HL-60/S4 treated with retinoic acid at 250 ng/mL for 4 days and 3 days (cell line): ENCODE measurements around the gene LOX.

Source experiments
- in situ Hi-C: fragments of 300-500 bp; cut with MboI; formaldehyde crosslinking; loops from 2 replicates; pipeline ENCODE4 v1.7.0; 2022; ENCODE audit warnings: low sequenced_read_pairs

The LOX gene

DNA sequence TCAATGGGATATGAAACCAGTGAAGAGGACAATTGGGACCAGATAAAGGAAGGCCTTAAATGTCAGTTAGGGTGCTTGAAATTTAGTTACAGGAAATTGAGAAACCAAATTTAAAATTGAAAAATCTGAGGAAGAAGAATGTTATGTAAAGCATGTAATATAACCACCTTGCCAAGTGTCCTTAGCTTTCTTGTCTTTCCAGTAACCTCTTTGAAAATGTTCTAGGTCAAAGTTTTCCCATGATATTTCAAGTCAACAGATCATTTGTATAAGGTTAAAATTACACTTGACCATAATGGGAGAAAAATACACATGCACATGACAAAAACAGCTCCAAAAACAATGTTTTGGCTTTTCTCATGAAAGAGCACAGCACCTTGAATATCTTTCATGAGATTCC lies 21.1 kb downstream of the LOX start:
- in situ Hi-C loops = no loop called here

DNA sequence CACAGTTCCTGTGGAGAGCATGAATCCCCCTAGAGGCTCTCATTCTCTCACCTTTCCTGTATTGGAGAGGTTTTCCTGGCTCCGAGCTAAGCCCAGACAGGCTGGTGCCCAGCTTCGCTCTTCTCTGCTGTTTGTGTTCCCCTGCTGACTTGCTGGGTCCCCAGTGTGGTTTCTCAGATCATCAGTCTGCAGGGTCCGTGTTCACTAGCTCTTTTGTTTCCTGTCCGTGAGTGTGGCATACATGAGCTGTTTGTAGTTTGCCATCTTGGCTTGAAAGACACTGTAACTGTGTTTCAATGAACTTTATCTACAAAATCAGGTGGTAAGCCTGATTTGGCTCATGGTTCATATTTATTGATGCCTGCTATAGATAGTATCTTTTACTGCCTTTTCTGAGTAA lies 23.8 kb downstream of the LOX start:
- in situ Hi-C loops = no loop called here

DNA sequence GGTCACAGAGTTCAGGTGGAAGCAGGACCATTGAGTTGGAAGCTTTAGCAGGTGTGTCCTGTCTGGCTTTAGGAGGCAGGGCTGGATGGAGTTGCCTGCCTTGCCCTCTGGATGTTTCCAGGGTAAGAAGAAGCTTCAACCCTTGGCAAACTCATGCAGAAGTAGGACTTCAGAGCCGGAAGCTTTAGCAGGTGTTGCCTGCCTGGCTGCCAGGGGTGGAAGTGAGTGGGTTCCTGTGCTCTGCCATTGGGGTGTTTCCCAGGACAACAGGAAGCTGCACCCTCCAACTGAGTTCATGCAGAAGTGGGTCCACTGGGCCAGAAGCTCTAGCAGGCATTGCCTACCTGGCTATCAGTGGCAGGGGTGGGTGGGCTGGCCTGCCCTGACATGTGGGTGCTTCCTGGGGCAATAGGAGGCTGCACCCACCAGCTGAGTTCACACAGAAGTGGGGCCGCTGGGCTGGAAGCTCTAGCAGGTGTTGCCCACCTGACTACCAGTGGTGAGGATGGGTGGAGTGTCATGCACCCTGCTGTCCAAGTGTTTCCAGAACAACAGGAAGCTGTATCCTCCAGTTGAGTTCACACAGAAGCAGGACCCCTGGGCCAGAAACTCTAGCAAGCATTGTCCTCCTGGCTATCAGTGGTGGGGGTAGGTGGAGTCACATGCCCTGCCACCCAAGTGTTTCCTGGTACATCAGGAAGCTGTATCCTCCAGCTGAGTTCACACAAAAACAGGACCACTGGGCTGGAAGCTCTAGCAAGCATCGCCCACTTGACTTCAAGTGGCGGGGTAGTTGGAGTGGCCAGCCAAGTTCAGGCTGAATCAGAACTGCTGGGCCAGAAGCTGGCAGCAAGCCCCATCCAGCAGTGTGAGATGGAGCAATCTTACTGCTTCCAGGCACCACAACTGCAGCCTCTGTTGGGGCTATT lies 24.6 kb downstream of the LOX start:
- in situ Hi-C loops = no loop called here

DNA sequence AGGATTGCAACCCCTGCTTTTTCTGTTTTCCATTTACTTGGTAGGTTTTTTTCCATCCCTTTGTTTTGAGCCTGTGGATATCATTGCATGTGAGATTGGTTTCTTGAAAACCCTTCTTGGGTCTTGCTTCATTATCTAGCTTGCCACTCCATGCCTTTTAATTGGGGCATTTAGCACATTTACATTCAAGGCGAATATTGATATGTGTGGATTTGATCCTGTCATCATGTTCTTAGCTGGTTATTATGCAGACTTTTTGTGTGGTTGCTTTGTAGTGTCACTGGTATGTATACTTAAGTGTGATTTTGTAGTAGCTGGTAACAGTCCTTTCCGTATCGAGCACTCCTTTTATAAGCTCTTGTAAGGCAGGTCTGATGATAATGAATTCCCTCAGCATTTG lies 26.5 kb downstream of the LOX start:
- in situ Hi-C loops = no loop called here

DNA sequence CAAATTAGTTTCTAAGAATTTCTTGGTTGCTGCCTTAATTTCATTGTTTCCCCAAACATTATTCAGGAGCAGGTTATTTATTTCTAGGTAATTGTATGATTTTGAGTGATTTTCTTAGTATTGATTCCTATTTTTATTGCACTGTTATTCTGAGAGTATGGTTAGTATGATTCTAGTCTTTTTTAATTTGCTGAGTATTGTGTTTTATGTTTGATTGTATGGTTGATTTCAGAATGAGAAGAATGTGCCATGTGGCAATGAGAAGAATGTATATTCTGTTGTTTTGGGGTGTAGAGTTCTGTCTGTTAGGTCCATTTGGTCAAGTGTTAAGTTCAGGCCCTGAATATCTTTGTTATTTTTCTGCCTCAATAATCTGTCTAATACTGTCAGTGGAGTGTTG lies 27.1 kb downstream of the LOX start:
- in situ Hi-C loops = no loop called here

DNA sequence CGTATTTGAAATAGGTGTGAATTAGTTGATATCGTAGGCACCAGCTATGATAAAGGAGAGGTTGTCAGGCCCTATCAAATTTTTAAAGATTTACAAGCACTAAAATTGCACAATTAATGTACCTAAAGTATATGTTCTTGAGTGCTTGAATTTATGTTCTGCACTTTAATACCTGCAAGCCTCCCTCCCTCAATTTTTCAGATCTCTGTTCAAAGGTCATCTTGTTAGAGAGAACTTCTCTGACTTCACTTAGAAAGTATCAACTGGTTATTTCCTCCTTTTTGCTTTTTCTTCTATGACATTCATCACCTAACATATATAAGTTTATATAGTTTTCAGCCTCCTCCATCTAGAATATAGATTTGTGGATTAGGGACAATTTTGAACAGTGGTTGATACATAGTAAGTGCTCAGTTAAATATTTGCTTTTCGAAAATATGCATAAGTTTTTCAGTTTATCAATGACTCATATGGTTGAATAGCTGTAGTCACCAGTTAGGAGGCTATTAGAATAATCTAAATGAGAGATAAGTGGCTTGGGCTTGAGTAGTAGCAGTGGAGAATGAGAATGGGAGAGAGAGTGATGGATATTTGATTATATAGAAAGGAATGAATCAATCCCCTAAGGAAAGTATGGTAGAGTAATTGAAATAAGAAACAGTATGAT lies 37.3 kb downstream of the LOX start:
- in situ Hi-C loops = no loop called here

DNA sequence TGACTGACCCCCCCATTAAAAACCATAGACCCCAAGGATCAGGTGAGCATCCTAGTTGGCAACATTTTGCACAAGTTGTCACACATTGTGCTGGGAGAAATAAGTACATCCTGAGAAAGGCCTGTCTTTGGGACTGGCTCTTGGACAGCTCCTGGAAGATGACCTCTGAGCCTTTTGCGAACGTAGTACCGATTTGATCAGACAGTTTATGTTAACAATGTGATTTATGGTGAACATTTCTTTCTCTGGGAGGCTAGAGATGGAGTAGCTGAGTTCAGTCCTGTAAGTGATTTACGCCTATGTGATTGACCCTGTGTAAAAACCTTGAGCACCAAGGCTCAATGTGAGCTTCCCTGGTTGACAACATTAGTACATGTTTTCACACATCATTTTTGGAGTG lies 41.7 kb downstream of the LOX start:
- in situ Hi-C loops = no loop called here

DNA sequence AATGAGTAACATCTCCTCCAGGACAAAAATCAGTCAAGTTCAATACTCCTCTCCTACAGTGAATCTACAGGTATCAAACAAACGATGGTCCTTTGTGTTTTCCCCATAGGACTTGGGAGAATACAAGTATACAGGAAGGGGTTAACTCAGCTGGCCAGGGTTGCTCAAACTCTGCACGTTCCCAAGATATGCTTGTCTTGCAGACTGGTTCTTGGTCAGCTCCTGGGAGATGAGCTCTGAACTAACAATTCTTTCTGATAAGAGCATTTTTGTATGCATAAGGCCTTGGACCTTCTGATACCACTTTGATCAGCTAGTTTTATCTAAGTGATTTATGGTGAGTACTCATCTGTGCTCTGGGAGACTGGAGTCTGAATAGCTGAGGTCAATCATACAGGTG lies 42.1 kb downstream of the LOX start:
- in situ Hi-C loops = no loop called here

DNA sequence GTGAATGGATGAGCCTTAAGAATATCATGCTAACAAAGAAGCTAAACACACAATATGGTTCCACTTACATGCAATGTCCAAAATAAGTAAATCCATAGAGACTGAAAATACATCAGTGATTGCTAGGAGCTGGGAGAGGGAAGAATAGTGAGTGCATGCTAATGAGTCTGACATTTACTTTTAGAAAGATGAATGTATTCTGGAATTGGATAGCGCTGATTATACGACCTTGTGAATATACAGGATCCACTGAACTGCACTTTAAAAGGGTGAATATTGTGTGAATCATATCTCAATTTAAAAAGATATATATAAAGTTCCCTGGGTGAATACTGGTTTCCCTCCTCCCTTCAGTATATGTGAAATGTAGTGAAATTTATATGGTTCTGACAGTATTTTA lies 46.2 kb downstream of the LOX start:
- in situ Hi-C loops = no loop called here

DNA sequence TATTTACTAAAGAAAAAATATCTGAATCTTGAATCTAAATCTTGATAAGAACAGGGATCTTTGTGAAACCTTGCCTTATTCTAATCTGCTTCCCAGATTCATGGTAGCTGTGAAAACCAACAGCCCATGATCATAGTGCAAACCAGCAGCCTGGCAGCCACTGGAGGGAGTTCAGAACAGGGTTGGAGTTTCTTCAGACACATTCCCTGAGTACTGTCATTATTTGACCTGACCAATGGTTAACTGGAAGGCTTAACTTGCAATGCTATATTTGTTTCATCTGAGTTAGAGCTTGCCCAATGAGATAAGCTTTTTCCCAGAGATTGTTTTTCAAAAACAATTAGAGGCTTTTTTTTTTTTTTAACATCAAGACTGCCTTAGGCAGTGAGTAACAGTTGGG lies 47.8 kb downstream of the LOX start:
- in situ Hi-C loops = no loop called here

DNA sequence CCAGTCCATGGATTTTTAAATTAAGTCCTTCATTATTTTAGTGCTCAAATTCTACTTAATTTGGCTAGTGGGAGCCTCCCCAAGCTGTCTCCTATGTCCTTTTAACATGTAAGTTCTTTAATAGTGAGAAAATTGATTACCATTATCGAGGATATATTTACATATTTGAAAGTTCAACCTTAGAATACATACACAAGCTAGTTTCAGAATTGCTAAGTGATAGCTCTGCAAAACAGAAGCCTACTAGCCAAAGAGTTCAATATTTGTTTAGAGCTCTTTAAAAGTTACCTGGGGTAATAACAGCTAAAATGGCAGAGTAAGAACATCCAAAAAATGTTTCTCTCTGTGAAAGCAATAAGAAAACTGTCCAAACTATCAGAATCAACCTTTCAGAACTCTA lies 48.2 kb downstream of the LOX start:
- in situ Hi-C loops = no loop called here

DNA sequence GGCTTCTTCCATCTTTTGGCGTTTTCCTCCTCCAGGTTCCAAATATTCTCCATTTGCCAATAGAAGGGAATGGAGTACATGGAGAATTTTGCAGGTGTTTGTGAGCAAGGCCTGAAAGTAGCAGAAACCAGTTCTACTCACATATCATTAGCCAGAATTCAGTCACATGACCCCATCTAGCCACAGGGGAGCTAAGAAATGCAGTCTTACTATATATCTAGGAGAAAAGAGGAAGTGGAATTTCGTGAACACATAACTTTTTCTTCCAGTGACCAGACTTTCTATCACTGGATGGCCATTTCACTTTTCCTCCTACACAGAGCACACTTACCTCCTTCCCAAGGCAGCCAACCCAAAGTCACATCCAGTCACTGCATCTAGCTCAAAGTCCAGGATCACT lies 55.1 kb downstream of the LOX start:
- in situ Hi-C loops = no loop called here

DNA sequence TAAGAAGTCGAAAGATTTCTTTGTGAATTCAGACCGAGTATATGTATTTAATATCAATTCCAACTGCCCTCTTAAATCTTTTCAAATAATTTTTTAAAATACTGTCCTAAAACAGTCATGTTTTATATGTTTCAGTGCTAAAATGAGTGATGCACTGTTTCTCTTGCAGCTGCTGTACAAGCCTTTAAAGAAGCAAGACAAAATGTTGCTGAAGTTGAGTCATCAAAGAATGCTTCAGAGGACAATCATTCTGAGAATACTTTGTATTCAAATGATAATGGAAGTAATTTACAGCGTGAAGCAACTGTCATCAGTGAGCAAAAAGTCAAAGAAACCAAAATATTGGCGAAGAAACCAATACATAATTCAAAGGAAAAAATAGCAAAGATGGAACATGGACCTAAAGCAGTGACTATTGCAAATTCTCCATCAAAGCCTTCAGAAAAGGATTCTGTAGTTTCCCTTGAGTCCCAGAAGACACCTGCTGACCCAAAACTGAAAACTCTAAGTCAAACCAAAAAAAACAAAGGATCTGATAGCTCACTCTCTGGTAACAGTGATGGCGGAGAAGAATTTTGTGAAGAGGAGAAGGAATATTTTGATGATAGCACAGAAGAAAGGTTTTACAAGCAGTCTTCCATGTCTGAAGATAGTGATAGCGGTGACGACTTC lies 58.0 kb downstream of the LOX start:
- in situ Hi-C loops = no loop called here

DNA sequence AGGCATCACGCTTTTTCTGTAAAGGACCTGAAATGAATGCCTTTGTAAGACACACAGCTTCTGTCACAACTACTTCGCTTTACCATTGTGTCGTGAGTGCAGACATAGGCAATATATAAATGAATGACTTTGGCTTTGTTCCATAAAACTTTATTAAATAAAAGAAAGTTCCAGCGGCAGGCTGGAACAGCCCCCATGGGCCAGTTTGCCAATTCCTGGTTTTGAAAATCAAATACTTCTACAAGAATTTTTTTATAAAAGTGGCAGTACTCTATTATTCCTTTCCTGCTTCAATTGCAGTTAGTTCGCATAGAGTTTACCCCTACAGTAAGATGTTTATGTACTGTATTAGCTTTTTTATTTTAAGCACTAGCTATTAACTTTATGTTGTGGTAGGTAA lies 62.6 kb downstream of the LOX start:
- in situ Hi-C loops = no loop called here

DNA sequence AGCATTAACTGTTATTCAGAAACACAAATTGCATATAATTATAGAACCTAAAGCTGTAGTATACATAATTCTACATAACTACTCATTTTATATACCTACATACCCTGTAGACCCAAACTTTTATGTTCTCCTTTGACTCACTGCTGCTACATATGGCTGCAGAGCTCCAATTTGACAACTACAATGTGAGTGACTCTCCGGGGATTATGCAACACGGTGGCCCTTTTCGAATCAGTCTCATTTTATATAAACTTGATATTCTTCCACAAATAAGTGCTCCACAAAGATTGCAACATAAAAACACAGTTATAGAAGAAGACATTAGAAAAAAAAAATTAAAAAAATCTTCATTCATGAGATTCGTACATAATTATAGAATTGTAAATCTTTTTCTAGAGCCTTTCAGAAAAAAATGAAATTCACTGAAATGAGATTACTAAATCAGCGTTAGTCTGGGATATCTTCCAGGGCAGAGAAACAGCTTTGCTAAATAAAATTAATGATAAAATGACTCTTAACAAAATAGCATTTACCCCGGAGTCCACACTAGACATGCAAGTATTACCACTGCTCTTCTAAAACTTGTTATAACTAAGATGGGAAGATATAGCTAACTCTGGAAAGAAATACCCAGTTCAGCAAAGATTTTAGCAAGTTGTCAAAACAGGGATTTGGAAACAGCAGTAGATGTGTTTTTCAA lies 63.7 kb downstream of the LOX start:
- in situ Hi-C loops = no loop called here
